Cardiac muscle cell (in vitro differentiated cells and primary cell): ENCODE data around the gene CADM1. TPM values are rescaled to one million over a fixed set of nuclear protein-coding genes. Genes with fewer than 3 reads are reported as not detected.

Experiments
- DNase-seq, 2 donors: peaks; one replicate each; pipeline versions ENCODE4 v3.0.0 to v3.0.0-alpha.2; 2010 to 2017; ENCODE audit warnings: low read depth in 1 of 2, low spot score in 1 of 2
- H3K27ac ChIP-seq: fragments of 200-600 bp; sonication (generic); 2 replicates; pipeline ENCODE4 v1.5.1; 2016
- H3K27me3 ChIP-seq: fragments of 200-600 bp; sonication (generic); 2 replicates; pipeline ENCODE4 v1.6.0; 2016; ENCODE audit warnings: control low read depth
- H3K36me3 ChIP-seq: fragments of 200-600 bp; sonication (generic); 2 replicates; pipeline ENCODE4 v1.5.1; 2016; ENCODE audit warnings: control low read depth
- H3K4me1 ChIP-seq: fragments of 200-600 bp; sonication (generic); 2 replicates; pipeline ENCODE4 v1.8.1; 2017; ENCODE audit warnings: low read depth, mild to moderate bottlenecking, mixed run types
- H3K4me3 ChIP-seq: fragments of 200-600 bp; sonication (generic); 2 replicates; pipeline ENCODE4 v1.5.1; 2016; ENCODE audit warnings: mild to moderate bottlenecking
- H3K9me3 ChIP-seq: fragments of 200-600 bp; sonication (generic); 2 replicates; pipeline ENCODE4 v1.5.1; 2017; ENCODE audit warnings: low read depth, mild to moderate bottlenecking, control low read depth
- polyA plus RNA-seq: library from polyadenylated mRNA; unstranded; fragments of >200 nt; fragmentation: Nextera tagmentation; extraction: Ambion mirVana; gene quantifications from 2 replicates; pipeline ENCODE4 v1.2.1, GENCODE V29; 2016
- total RNA-seq: library from RNA; depleted of rRNA; stranded (reverse); fragments of >200 nt; gene quantifications from 2 replicates; pipeline ENCODE4 v1.2.3, GENCODE V29; 2016
- TF ChIP-seq, protein P1 (sequence below): IDR thresholded peaks from 2 replicates; pipeline ENCODE4 v1.5.1; 2012; ENCODE audit warnings: low read depth, mild to moderate bottlenecking, low read length

CADM1 gene
- total and polyA plus RNA-seq, 2 experiments from 2014 or later: 113 to 149 TPM

DNA sequence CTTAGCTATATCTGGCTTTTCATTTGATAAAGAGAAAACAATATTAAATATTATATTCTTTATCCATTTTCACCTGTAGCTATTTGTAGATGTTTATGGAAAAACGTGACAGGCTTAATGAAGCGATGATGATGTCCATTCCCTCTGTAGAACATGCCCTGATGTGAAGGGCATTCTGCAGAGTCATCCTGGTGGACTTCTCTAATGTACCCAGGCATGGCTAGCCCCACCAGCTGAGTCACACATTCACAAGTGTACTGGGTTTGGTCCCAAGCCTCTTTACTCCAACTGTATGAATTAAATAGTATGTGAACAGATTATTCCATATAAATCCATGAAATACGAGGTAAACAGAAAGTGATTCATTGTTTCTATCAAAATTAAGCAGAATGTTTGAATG lies 139.3 kb downstream of the CADM1 start:
- no peak overlapping the region for H3K27ac ChIP-seq
- TF ChIP-seq, protein P1, sequence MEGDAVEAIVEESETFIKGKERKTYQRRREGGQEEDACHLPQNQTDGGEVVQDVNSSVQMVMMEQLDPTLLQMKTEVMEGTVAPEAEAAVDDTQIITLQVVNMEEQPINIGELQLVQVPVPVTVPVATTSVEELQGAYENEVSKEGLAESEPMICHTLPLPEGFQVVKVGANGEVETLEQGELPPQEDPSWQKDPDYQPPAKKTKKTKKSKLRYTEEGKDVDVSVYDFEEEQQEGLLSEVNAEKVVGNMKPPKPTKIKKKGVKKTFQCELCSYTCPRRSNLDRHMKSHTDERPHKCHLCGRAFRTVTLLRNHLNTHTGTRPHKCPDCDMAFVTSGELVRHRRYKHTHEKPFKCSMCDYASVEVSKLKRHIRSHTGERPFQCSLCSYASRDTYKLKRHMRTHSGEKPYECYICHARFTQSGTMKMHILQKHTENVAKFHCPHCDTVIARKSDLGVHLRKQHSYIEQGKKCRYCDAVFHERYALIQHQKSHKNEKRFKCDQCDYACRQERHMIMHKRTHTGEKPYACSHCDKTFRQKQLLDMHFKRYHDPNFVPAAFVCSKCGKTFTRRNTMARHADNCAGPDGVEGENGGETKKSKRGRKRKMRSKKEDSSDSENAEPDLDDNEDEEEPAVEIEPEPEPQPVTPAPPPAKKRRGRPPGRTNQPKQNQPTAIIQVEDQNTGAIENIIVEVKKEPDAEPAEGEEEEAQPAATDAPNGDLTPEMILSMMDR: no peak
- no peaks in the 10 kb centered on the region for H3K9me3 ChIP-seq
- no peaks in the 10 kb centered on the region for H3K27me3 ChIP-seq
- no peak for DNase-seq
- H3K4me3 ChIP-seq: no peak overlapping the region
- peaks cover 22% of the 10 kb centered on the region for H3K4me1 ChIP-seq
- no peaks in the 10 kb centered on the region for H3K36me3 ChIP-seq

DNA sequence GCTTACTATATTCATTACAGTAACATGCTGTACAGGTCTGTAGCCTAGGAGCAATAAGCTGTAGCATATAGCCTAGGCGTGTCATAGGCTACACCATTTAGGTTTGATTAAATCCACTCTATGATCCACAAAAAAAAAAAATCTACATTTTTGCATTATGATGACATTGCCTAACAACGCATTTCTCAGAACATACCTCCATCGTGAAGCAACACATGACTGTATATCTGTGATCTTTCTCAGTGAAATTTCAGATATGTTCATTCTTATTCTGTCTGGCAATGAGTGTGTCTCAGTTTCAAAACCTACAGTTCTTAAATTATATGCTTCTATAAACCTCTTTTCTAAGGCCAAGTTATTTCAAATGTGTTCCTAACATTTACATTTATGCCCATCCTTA lies 140.3 kb downstream of the CADM1 start:
- DNase-seq: no peak
- Histone ChIP-seq H3K27ac (no peak overlapping the region), H3K4me1 (peaks cover 18% of the 10 kb centered on the region), H3K36me3 (no peaks in the 10 kb centered on the region), H3K4me3 (no peak overlapping the region), H3K9me3 (no peaks in the 10 kb centered on the region), H3K27me3 (no peaks in the 10 kb centered on the region)
- TF ChIP-seq, protein P1: no peak

DNA sequence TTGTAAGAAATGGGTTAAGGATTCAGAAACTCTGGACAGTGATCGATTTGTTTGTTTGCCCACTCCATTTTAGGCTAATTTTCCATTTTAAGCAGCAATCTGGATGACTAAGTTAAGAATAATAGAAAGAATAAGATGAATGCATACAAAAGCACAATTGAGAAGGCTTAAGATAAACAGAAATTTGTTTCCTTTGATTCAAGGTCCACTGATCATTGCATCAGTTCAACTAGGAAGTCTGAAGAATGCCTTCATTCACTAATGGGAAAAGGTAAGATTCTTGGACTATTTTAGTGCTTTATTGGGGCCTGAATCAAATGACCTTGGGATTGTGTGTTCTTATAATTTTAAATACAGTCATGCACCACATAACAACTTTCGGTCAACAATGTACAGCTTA lies 140.8 kb downstream of the CADM1 start:
- no peak overlapping the region for H3K27ac ChIP-seq
- H3K4me3 ChIP-seq: no peak overlapping the region
- H3K36me3 ChIP-seq: no peaks in the 10 kb centered on the region
- H3K4me1 ChIP-seq: peaks cover 13% of the 10 kb centered on the region
- no peaks in the 10 kb centered on the region for H3K27me3 ChIP-seq
- no peak for DNase-seq
- H3K9me3 ChIP-seq: no peaks in the 10 kb centered on the region
- TF ChIP-seq, protein P1: no peak

DNA sequence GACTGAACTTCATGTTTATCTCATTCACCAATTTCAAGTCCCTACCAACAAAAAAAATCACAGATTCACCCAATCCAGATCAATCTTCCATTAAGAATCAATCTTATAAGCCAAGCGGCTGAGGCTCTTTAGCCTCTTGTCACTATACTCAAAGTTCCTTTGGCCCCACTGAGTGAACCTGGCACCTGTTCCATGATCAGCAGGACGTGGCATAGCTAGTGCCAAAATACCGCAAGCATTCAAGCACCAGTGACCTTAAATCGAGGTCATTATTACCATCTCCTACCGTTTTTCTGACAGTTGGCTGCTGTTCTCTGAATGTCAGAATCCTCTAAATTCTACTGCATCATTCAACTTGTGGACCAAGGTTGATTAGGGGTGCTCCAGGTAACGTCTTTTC lies 141.2 kb downstream of the CADM1 start:
- H3K27ac ChIP-seq: no peak overlapping the region
- peaks cover 11% of the 10 kb centered on the region for H3K4me1 ChIP-seq
- H3K36me3 ChIP-seq: no peaks in the 10 kb centered on the region
- no peak overlapping the region for H3K4me3 ChIP-seq
- TF ChIP-seq, protein P1: no peak
- H3K27me3 ChIP-seq: no peaks in the 10 kb centered on the region
- no peak for DNase-seq
- no peaks in the 10 kb centered on the region for H3K9me3 ChIP-seq

DNA sequence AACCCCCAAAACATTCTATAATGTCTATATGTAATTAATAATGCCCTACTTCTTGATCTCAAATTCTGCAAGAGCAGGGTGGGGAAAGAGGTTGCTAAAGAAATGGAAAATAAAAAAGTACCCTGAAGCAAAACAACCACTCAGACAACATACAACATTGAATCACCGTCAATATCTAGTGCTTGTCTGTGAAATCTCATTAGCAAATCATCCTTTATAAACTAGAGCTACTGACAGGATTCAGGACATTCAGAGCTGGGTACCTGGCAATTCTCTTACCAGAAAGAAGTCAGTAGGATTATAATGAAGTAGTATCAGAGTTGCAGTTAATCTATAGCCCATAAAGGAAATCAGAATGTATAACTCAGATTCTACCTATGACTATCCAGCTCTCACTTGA lies 143.2 kb downstream of the CADM1 start:
- TF ChIP-seq, protein P1: no peak
- no peak for DNase-seq
- H3K9me3 ChIP-seq: no peaks in the 10 kb centered on the region
- no peak overlapping the region for H3K4me3 ChIP-seq
- peaks cover 9% of the 10 kb centered on the region for H3K4me1 ChIP-seq
- no peaks in the 10 kb centered on the region for H3K36me3 ChIP-seq
- H3K27me3 ChIP-seq: no peaks in the 10 kb centered on the region
- H3K27ac ChIP-seq: no peak overlapping the region
